Effector CD8-positive, alpha-beta T cell (primary cell): Measurements from ENCODE around the gene PTPRU.
"Not testable (repeated sequence)": the region's sequence is repeated elsewhere in the genome, so short reads cannot be mapped to it uniquely, and the experiment has no call there.

Source experiments
- DNase-seq: peaks from one replicate; lab custom pipeline; 2025; lab: John Stamatoyannopoulos, UW

Gene PTPRU

GRCh38 chr1:29222260-29222659, 14.1 kb upstream of the PTPRU start:
- DNase-seq: not testable (repeated sequence)

GRCh38 chr1:29222686-29223085, 13.6 kb upstream of the PTPRU start:
- no peak for DNase-seq

- no peak for DNase-seq
Observed at GRCh38 chr1:29223521-29223920, 12.8 kb upstream of the PTPRU start.

- no peak for DNase-seq
Observed at GRCh38 chr1:29224356-29224837, 11.9 kb upstream of the PTPRU start.

- DNase-seq: no peak
Observed at GRCh38 chr1:29225361-29225760, 11.0 kb upstream of the PTPRU start.

GRCh38 chr1:29227511-29227910, 8.8 kb upstream of the PTPRU start:
- DNase-seq: no peak

GRCh38 chr1:29230204-29230552, 6.1 kb upstream of the PTPRU start:
- no peak for DNase-seq

- peak; percentile 89 for DNase-seq
Observed at GRCh38 chr1:29230553-29231378, 5.6 kb upstream of the PTPRU start, which contains the start of gene MECR. Gene MECR (minus strand): TSS chr1:29230934. CDS start chr1:29230906, 28 bp downstream.

GRCh38 chr1:29232387-29232786, 3.9 kb upstream of the PTPRU start:
- DNase-seq: no peak

- no peak for DNase-seq
Observed at GRCh38 chr1:29233693-29234092, 2.6 kb upstream of the PTPRU start.

GRCh38 chr1:29234471-29234870, 1.9 kb upstream of the PTPRU start:
- DNase-seq: no peak

GRCh38 chr1:29234881-29235280, 1.4 kb upstream of the PTPRU start:
- DNase-seq: not testable (repeated sequence)

GRCh38 chr1:29236712-29237128, 398 bp downstream of the PTPRU start:
- DNase-seq: no peak

GRCh38 chr1:29237129-29237821, 953 bp downstream of the PTPRU start:
- no peak for DNase-seq

GRCh38 chr1:29237852-29238619, 1.7 kb downstream of the PTPRU start:
- no peak for DNase-seq

GRCh38 chr1:29238620-29239002, 2.3 kb downstream of the PTPRU start:
- no peak for DNase-seq

- DNase-seq: no peak
Observed at GRCh38 chr1:29239142-29239541, 2.8 kb downstream of the PTPRU start.

GRCh38 chr1:29240400-29240837, 4.1 kb downstream of the PTPRU start:
- DNase-seq: no peak

GRCh38 chr1:29240986-29241385, 4.7 kb downstream of the PTPRU start:
- DNase-seq: no peak

- no peak for DNase-seq
Observed at GRCh38 chr1:29243023-29243870, 6.9 kb downstream of the PTPRU start.

- DNase-seq: no peak
Observed at GRCh38 chr1:29243871-29244200, 7.5 kb downstream of the PTPRU start.

GRCh38 chr1:29245261-29245660, 8.9 kb downstream of the PTPRU start:
- DNase-seq: no peak
